Measurements from ENCODE around the gene ITGBL1. TPM values are rescaled to one million over a fixed set of nuclear protein-coding genes. Genes with fewer than 3 reads are reported as not detected.

ITGBL1 gene
- total and polyA plus RNA-seq, 2 experiments from 2014 or later: 0.29 TPM; not detected in 1

DNA sequence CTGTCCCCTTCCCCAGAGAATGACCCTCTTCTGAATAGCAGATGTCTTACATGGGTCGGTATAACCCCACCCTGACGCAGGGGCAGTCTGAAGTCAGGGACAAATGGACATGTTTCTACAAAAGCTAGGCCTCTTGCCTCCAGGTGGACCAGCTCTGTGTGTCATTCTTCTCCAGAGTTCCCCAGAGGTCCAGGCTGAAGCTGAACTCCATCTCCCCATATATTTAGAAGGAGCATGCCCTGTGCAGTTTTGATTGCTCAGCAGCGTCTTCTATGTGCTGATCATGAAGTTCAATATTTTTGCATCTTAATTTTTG lies 27.4 kb upstream of the ITGBL1 start (continued):
- TF ChIP-seq, protein P1, sequence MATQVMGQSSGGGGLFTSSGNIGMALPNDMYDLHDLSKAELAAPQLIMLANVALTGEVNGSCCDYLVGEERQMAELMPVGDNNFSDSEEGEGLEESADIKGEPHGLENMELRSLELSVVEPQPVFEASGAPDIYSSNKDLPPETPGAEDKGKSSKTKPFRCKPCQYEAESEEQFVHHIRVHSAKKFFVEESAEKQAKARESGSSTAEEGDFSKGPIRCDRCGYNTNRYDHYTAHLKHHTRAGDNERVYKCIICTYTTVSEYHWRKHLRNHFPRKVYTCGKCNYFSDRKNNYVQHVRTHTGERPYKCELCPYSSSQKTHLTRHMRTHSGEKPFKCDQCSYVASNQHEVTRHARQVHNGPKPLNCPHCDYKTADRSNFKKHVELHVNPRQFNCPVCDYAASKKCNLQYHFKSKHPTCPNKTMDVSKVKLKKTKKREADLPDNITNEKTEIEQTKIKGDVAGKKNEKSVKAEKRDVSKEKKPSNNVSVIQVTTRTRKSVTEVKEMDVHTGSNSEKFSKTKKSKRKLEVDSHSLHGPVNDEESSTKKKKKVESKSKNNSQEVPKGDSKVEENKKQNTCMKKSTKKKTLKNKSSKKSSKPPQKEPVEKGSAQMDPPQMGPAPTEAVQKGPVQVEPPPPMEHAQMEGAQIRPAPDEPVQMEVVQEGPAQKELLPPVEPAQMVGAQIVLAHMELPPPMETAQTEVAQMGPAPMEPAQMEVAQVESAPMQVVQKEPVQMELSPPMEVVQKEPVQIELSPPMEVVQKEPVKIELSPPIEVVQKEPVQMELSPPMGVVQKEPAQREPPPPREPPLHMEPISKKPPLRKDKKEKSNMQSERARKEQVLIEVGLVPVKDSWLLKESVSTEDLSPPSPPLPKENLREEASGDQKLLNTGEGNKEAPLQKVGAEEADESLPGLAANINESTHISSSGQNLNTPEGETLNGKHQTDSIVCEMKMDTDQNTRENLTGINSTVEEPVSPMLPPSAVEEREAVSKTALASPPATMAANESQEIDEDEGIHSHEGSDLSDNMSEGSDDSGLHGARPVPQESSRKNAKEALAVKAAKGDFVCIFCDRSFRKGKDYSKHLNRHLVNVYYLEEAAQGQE (IDR thresholded peaks at IDR 0.05; ENCODE audit: unreplicated experiment): no peak
- no peak for TF ChIP-seq POLR2AphosphoS5 (IDR thresholded peaks at IDR 0.05; ENCODE audit: low read depth)

DNA sequence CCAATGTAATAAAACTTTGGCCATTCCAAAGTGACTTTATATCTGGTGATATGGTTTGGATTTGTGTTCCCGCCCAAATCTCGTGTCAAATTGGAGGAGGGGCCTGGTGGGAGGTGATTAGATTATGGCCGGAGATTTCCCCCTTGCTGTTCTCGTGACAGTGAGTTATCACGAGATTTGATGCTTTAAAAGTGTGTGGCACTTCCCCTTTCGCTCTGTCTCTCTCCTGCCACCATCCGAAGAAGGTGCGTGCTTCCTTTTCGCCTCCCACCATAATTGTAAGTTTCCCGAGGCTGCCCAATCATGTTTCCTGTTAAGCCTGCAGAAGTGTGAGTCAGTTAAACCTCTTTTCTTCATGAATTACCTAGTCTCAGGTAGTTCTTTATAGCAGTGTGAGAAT lies 26.9 kb upstream of the ITGBL1 start:
- Histone ChIP-seq H2AFZ (no peak overlapping the region), H3K4me3 (no peak overlapping the region), H3K4me1 (ENCODE audit: insufficient read depth) (no peaks in the 10 kb centered on the region), H3K4me2 (no peak overlapping the region), H3F3A (replicated peaks; ENCODE audit: low read depth) (no peaks in the 10 kb centered on the region), H3K27ac (ENCODE audit: low read depth) (no peak overlapping the region), H3K27me3 (ENCODE audit: insufficient read depth) (no peaks in the 10 kb centered on the region), H3K79me2 (replicated peaks; ENCODE audit: insufficient read depth) (no peaks in the 10 kb centered on the region), H3K36me3 (ENCODE audit: insufficient read depth) (no peaks in the 10 kb centered on the region), H3K9me2 (ENCODE audit: insufficient read depth) (no peaks in the 10 kb centered on the region), H4K20me1 (replicated peaks; ENCODE audit: insufficient read depth) (no peaks in the 10 kb centered on the region)
- H3K36me3 Mint-ChIP-seq (ENCODE audit: low read depth): no peaks in the 10 kb centered on the region
- H3K4me1 Mint-ChIP-seq: no peaks in the 10 kb centered on the region
- DNase-seq (ENCODE audit: low spot score) (no peak), ATAC-seq (no peak)
- no peaks in the 10 kb centered on the region for H3K9me3 Mint-ChIP-seq
- H3K27me3 Mint-ChIP-seq (ENCODE audit: insufficient read depth, low read depth, poor library complexity): no peaks in the 10 kb centered on the region
- H3K4me3 Mint-ChIP-seq: no peak overlapping the region
- no peak overlapping the region for H3K27ac Mint-ChIP-seq
- TF ChIP-seq POLR2AphosphoS5 (IDR thresholded peaks at IDR 0.05; ENCODE audit: low read depth) (no peak), ZNF462 (CRISPR knock-in tag; IDR thresholded peaks at IDR 0.05) (no peak), ZNF331 (CRISPR knock-in tag; IDR thresholded peaks at IDR 0.05; ENCODE audit: low read depth) (no peak), EZH2phosphoT487 (IDR thresholded peaks at IDR 0.05; ENCODE audit: unreplicated experiment) (no peak), JUNB (IDR thresholded peaks at IDR 0.05; ENCODE audit: unreplicated experiment) (no peak), NANOG (IDR thresholded peaks at IDR 0.05; ENCODE audit: borderline replicate concordance) (no peak), STAT1 (IDR thresholded peaks at IDR 0.05; ENCODE audit: unreplicated experiment) (no peak), ZNF114 (CRISPR knock-in tag; IDR thresholded peaks at IDR 0.05) (no peak), CREB1 (CRISPR knock-in tag; IDR thresholded peaks at IDR 0.05; ENCODE audit: low read depth) (no peak)
- TF ChIP-seq, protein P1 (IDR thresholded peaks at IDR 0.05; ENCODE audit: unreplicated experiment): no peak
- TF ChIP-seq, protein P2, sequence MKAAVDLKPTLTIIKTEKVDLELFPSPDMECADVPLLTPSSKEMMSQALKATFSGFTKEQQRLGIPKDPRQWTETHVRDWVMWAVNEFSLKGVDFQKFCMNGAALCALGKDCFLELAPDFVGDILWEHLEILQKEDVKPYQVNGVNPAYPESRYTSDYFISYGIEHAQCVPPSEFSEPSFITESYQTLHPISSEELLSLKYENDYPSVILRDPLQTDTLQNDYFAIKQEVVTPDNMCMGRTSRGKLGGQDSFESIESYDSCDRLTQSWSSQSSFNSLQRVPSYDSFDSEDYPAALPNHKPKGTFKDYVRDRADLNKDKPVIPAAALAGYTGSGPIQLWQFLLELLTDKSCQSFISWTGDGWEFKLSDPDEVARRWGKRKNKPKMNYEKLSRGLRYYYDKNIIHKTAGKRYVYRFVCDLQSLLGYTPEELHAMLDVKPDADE (IDR thresholded peaks at IDR 0.05): no peak

Data from GM23338 (cell line).